Frontal cortex (tissue), 1 donor: ENCODE measurements around the gene SMG7. TPM values are rescaled to one million over a fixed set of nuclear protein-coding genes. Genes with fewer than 3 reads are reported as not detected.

Experiments used
- total RNA-seq: library from RNA; depleted of rRNA; stranded (reverse); fragments of >200 nt; gene quantifications from one replicate; pipeline ENCODE4 v1.2.3, GENCODE V29; 2014

SMG7 gene
- total RNA-seq, 1 donor from 2014 or later: 19.2 TPM

Other genes starting within 250 kb of the SMG7 start
- 34.2 TPM for gene NMNAT2, start 54.1 kb upstream of the SMG7 start, total RNA-seq
- 4.9 TPM for gene NCF2, start 118.0 kb downstream of the SMG7 start, total RNA-seq
- 123 TPM for gene ARPC5, start 163.3 kb downstream of the SMG7 start, total RNA-seq
- gene APOBEC4, start 180.8 kb downstream of the SMG7 start, total RNA-seq: not detected